HG03039 (cell line): ENCODE measurements around the gene TMEM53.
"Not testable (repeated sequence)": the region's sequence is repeated elsewhere in the genome, so short reads cannot be mapped to it uniquely, and the experiment has no call there.

ENCODE experiments used
- ATAC-seq: cut with Tn5 transposase; IDR thresholded peaks from one replicate; pipeline ENCODE4 v1.9.1; 2021; ENCODE audit warnings: mild to moderate bottlenecking, moderate library complexity; ENCODE audit not compliant: unreplicated experiment

Gene TMEM53

DNA sequence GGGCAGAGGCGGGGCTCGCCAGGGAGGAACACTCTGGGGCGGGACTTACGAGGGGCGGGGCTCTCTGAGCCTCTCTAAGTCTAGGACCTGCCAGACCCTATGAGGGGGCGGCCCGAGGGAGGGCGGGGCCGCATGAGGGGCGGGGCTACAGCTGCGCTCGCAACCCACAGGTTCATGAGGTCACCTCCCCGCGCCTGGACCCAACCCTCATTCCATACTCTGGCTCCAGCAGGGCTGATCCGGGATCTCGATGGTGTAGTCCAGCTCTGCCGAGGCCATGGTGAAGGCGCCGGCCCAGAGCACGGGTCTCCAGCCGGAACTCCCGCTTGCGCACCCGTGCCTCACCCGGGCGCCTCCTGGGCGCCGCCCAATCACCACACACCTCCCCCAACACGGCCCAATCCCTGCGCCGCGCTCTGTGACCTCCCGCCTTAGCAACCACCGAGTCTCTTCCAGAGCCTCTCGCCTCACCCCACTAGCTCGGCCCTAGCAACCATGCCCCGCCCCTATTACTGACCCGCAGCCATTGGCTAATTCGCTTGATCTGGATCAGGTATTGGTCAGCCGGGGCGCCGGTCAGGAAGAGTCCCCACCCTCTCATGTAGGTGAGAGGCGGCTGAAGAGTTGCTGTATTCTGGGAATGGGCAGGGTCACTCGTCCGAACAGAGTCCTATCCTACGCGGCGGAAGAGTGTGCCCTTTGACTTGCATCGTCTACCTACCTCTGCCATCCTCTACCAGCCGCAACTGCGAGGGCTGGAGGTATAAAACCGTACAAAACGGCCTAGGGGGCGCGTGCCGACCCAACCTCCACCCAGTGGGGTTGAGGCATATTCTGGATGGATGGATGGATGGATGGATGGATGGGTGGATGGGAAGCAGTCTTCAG, at the start of gene TMEM53, which contains the start of gene ARMH1:
TSS of gene TMEM53 (minus strand) at position 369 of the 888 bp plus-strand sequence. CDS start at position 279, 90 bp downstream.
TSS of gene ARMH1 (plus strand) at position 602 of the 888 bp plus-strand sequence. CDS start 14,984 bp downstream, outside the sequence.
- peak; percentile 86 for ATAC-seq

DNA sequence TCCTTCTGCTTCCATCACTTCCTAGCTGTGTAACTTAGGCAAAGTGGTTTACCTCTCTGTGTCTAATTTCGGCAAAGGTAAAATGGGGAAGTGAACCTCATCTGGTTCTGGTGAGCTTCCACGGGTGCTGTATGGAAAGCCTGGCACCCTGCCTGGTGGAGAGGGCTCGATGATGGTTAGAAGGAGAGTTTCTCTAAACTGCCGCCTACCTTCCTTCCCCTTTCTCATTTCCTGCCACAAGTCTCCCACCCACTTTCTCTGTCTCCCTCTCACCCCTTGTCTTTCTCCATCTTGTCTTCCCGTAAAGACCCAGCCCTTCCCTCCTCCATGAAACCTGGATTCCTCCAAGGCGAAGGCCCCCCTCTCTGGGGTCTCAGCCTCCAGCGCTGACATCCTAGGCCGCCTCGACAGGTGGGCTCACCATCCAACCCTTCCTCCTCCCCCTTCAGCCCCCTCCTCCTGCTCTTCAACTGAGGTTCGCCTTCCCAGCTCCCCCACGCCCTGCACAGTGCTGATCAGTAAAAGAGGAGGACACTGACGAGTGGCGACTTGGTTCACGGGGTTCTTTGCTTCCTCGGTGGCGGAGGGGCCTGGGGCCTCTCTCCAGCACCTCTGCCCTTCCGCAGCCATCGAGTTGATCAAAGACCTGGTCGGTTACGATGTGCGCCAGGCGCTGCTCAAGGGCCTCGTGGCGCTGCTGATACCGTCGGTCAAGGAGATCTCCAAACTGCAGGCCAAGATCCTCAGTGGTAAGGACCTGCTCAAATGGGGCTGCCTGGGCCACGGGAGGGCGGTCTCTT, 49.4 kb upstream of the TMEM53 start:
- no peak for ATAC-seq

DNA sequence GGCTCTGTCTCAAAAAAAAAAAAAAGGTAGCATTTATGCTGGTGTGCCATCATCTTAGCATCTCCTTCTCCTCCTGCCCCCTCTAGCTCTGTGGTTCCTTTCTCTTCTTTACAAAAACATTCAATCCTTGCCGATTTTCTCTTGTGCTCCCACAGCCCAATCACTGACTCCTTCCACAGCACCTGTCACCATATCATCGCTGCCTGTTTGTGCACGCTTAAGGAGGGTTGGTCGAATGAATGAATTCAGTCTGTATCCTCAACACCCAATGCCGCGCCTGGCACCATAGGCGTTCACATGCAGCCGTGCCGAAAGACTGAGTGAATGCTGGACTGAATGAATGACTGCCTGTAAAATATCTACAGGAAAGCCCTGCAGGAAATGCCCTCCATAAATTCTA, 48.8 kb upstream of the TMEM53 start:
- ATAC-seq: no peak

DNA sequence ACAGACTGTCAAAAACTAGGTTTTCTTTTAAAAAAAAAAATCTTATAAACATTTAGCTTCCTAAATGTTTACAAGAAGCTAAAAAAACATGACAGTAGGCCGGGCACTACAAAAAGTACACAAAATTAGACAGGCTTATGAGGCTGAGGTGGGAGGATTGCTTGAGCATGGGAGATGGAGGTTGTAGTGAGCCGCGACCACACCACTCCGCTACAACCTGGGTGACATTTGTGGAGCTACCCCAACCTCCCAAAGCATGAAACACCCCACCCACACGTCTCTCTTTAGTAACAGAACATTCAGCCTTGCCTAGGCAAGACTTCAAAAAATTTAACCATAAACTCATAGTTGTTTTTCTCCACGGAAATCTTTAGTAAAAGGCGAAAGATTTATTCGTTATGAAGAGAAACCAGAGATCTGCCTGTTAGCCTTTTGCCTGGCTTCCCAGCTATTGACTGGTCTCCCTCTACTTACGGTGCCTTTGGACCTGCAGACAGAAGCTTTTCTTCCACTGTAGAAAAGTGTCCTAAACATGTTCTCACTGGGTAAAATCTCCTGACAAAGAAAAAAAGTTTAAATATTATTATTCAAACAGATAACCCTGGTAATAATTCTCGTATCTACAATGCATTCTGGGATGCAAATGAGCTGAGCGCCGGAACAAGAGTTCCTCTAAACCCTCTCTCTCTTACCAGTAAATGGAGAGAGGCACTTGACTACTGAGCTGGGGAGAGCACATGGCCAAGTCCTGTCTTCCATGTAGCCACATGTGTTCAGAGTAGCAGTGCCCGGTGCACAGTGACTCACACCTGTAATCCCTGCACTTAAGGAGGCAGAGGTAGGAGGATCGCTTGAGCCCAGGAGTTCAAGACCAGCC, 47.4 kb upstream of the TMEM53 start:
- peak; percentile 58 for ATAC-seq

DNA sequence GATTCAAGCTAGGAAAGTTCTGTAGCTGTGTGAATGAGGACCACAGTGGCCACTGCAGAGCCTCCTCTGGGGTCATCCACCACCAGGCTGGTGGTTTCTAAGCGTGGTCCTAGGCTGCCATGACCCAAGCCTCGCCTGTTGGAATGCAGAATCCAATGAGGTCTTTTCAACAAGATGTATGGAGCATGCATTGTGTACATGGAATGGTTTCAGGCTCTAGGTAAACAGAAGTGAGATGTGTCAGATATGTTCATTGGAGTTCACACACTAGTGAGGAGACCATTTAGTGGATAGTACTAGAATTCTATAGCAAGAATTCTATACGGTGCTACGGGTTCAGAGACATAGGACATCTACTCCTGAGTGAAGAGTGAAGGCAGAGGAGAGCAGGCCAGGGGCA, 46.0 kb upstream of the TMEM53 start:
- no peak for ATAC-seq

DNA sequence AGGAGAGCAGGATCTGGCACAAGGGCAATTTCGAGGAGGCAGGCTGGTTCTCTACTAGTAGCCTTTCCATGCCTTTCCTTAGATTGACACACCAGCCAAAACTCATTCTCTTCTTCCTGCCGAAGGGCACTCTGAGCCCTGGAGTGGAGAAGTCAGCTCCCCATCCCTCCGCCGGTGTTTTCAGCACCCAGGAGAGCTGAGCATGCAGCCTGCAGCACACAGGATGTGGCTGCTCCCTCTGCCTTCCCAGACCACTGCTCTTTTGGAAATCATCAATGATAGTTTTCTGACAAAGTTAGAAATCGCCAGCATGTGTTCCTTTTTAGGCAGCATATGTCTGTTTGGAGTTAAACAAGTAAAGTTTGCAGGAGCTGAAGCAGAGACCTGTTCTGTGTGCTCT, 45.0 kb upstream of the TMEM53 start:
- ATAC-seq: no peak

DNA sequence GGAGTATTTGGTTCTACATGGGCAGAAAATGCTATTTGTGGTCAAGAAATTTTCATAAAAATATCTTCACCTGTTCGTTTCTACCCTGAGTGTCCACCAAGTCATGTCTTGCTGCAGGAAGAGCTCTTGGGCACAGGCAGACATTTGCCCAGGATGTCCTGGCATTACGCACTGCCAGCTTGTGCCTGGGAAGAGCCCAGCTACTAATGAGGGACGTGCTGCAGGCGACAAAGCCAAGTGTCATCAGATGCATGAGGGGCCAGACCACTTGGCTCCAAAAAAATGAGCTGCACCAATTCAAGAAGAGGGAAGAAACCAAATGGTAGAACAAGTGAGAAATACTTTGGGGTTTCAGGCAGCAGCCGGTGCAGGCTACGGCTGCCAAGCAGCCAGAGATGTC, 43.8 kb upstream of the TMEM53 start:
- no peak for ATAC-seq

DNA sequence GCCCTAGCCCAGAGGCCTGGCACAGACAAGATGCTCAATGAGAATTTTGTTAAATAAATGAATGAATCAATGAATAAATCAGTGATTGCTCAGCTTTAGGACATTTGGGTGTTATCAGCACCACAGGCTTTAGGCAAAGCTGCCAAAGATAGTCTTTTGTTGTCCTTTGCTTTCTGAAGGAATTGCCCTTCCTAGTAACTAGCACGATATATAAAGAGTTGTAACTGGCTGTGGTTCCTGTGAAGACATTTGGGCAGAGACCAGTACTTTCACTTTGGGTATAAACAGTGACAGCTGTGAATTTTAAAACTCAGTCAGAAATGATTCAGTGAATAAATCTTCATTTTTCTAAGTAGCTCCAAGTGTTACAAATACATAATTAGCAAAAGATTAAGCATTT, 43.4 kb upstream of the TMEM53 start:
- no peak for ATAC-seq

DNA sequence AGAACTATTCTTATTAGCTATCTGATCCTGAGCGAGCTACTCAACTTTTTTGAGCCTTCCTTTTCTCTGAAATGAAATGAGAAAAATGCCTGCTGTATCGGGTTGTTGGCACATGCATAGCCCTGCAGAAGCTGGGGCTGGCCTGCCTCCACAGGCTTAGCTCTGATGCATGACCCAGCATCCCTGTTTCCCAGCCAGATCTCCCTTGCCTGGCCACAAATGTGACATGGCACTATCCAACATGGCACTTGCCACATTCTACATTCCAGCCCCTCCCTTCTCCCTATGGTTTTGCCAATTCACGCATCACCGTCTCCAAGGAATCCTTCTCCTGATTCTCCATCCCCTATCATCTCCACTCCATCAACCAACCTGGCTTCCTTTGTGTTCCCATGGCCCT, 42.9 kb upstream of the TMEM53 start:
- no peak for ATAC-seq

DNA sequence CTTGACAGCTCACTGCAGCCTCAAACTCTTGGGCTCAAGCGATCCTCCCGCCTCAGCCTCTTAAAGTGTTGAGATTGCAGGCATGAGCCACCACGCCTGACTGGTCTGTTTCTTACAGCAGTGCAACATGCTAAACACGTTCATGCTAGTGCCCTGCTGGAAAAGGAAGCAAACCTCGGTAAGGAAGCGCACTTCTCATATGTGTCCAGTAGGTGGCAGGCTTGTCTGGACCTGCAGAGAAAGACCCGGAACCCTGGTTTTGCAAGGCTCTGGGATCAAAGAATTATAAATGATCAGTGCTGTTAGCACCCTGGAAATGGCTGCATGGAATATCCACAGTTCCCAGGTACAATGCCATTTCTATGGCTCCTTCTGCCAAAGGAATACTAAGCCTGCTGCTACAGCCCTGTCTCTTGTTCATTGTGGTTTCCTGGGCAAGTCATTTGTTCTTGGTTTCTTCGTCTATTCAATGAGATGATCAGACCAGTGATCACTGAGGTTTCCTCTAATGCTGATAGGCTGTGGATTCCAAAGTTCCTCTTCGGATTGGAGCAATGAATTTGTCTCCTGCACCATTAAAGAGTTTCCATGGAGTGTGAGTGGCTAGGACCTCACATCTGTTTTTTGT, 40.8 kb upstream of the TMEM53 start:
- ATAC-seq: no peak

DNA sequence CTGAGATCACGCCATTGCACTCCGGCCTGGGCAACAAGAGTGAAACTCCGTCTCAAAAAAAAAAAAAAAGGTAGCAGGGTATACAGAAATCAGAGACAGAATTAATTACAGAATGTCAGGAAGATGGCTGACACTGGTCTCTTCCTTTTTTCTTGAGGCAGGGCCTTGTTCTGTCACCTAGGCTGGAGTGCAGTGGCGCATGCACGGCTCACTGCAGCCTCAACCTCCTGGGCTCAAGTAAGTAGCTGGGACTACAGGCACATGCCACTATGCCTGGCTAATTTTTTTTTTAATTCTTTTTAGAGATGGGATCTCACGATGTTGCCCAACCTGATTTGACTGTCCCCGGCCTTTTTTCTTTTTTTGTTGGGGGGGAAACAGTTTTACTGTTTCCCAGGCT, 40.3 kb upstream of the TMEM53 start:
- no peak for ATAC-seq

DNA sequence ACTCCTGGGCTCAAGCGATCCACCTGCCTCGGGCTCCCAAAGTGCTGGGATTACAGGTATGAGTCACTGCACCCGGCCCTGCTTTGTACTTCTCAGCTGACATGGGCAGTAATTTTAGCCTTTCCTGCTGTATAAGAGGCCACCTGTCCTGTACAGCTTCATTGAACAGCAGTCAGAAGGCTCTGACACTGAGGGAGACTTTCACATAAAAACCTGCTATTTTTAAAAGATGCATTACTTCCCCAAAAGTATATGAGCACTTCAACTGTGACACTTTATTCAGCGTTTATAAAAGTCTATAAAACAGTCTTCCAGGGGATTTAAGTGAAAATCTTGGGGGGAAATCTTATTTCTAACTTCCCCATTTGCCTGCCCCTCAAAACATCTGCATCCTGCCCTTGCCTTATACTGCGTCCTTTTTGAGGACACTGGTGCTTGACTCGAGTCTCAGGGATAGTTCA, 39.1 kb upstream of the TMEM53 start:
- no peak for ATAC-seq

DNA sequence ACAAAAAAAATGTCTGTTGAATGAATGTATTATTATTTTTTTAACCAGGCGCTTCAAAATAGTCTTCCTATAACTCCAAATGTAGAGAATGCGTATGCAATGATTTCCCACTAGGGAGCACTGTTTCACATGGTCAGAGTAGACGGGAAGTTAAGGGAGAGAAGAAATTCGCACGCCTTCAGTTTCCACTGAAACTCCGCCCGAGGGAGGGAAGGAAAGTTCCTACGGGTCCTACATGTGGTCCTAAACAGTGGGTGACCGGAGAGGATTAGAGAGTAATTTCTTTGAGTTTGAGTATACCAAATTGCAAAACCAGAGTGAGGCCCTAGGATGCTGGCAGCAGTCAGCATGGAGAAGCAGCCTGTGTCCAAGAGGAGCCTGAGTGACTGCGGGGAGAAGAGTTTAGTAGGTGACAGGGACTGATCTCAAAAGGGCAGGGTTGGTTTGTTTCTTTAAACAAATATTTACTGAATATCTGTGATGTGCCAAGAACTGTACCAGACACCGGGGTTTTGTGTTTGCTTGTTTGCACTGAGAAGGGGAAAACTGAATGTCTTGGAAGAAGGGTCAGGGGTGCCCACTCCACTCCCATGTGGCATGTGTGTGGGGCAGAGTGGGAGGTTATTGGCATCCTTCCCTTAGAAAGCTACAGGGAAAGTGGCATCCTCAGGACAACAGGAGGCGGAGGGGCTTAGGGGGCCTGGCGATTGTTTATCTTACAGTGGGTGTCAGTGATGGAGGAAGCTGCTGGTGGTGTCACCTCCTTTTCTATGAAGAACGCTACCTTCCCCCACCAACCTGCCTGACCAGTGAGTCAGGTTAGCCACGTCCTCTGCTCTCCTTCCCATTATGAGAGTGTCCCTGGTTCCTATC, 33.9 kb upstream of the TMEM53 start:
- no peak for ATAC-seq

DNA sequence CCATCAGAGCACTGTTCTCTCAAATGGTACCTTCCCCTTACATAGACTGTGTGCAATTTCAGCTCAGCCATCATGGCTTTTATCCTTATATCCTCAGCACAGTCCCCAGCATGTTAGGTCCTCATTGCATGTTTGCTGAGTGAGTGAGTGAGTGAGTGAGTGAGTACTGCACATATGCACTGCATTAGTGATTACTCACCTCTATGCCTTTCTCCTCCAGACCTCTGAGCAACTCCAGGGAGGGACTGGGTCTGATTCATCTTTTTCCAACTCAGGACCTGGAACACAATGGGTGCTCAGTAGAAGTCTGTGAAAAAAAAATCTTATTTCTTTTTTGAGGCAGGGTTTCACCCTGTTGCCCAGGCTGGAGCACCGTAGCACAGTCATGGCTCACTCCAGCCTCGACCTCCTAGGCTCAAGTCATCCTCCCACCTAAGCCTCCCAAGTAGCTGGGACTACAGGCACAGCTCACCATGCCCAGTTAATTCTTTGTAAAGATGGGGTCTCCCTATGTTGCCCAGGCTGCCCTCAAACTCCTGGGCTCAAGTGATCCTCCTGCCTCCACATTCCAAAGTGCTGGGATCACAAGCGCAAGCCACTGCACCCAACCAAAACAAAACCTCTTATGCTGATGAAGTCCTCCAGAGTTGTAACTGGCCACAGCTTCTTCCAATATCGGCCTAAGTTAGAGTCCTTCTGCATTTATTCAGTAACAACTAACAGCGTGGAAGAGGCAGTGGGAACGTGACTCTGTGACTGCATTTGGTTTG, 33.0 kb upstream of the TMEM53 start:
- no peak for ATAC-seq

DNA sequence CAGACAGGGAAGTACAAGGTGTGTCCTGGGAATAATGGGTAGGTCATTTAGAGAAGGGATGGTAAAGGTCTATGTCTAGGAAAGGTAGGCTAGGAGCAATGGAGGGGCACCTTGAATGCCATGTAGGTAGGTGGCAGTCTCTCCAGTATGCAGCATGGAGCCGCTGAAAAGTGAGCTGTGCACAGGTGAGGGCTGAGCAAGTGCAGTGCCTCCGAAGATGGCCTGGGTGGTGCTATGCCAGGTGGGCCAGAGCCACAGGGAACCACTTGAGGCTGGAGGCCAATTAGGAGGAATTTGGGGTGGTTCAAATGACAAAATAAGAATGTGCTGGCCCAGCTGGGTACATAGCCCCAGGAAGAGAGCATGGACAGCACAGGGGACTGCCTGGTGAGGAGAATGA, 31.7 kb upstream of the TMEM53 start:
- ATAC-seq: no peak

DNA sequence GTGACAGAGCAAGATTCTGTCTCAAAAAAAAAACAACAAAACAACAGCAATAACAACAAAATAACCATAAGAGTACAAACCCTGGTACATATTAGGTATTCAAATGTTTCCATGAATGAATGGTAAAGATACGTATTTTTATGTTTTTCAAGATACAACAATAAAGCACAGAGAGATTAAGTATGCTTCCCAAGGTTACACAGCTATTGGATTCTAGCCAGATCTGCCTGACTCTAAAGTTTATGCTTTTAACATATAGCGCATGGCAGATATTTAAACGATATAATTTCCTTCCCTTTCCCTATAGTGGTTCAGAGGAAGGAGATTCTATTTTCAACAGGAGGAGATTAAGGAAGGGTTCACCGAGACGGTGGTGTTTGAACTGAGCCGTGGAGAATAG, 31.2 kb upstream of the TMEM53 start:
- no peak for ATAC-seq

DNA sequence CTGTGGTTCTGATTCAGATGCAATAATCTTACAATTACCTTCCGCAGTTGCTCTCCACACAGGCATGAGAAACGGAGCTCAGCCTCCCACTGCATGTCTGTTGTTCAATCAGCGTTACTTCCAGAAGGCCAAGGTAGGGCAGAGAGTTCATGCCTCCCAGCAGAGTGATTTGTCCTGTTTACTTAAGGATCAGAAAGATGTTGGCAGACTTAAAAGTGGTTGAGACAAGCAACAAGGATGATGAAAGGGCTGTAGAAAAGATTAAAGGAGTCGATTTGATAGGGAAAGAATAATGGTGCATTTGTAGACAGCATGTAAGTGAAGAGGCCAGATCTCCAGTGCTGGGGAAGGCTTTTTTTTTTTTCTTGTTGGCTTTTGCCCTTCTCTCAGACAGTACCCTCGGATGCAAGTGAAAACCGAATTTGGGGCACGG, 26.9 kb upstream of the TMEM53 start:
- no peak for ATAC-seq

DNA sequence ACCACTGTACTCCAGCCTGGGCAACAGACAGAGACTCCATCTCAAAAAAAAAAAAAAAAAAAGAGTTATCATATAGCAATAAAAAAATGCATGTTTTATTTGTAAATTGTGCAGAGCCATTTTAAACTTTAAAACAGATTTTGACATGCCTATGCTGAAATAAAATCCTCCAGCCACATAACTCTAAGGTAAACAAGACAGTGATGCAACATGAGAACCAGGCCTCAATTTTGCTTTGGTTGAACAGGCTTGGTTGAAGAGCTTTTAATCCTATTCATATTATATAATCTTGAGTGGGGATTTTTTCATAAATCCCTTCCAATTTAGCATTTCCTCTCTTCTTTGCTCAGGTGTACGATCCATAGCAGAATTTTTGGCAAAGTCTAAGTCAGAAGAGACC, 26.3 kb upstream of the TMEM53 start:
- ATAC-seq: no peak

DNA sequence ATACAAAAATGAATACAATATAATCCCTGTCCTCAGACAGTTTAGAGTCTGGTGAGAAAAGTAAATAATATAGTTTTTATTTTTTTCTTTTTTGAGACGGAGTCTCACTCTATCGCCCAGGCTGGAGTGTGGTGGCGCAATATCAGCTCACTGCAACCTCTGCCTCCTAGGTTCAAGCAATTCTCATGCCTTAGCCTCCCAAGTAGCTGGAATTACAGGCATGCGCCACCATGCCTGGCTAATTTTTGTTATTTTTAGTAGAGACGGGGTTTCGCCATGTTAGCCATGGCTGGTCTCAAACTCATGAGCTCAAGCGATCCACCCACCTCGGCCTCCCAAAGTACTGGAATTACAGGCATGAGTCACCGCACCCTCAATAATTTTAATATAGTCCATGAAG, 25.1 kb upstream of the TMEM53 start:
- ATAC-seq: not testable (repeated sequence)
